Liver (tissue), 9 donors: Measurements from ENCODE around the gene ZNF783. TPM values are rescaled to one million over a fixed set of nuclear protein-coding genes. Genes with fewer than 3 reads are reported as not detected.

ENCODE experiments used
- DNase-seq: peaks from one replicate; pipeline ENCODE4 v3.0.0-alpha.2; 2017; ENCODE audit warnings: low spot score
- H3K27ac ChIP-seq, 2 donors: one replicate each; pipeline ENCODE4 v1.7.0; 2013; ENCODE audit warnings: inconsistent platforms in 2 of 2, low read length in 2 of 2, control low read depth in 1 of 2, low read depth in 1 of 2, mild to moderate bottlenecking in 1 of 2
- H3K27me3 ChIP-seq, 4 donors: one replicate each; pipeline versions ENCODE4 v1.6.1 to v1.7.0; 2013; ENCODE audit warnings: low read length in 3 of 4, inconsistent platforms in 1 of 4, mild to moderate bottlenecking in 1 of 4, moderate library complexity in 1 of 4; ENCODE audit not compliant: control insufficient read depth in 4 of 4, insufficient read depth in 4 of 4
- H3K36me3 ChIP-seq, 4 donors: one replicate each; pipeline versions ENCODE4 v1.6.1 to v1.7.0; 2013; ENCODE audit warnings: low read length in 3 of 4, mild to moderate bottlenecking in 3 of 4, low read depth in 1 of 4, moderate library complexity in 1 of 4; ENCODE audit not compliant: control insufficient read depth in 4 of 4, insufficient read depth in 3 of 4
- H3K4me1 ChIP-seq, 4 donors: one replicate each; pipeline versions ENCODE4 v1.6.1 to v1.7.0; 2013; ENCODE audit warnings: low read length in 3 of 4, mild to moderate bottlenecking in 3 of 4, moderate library complexity in 1 of 4; ENCODE audit not compliant: control insufficient read depth in 4 of 4, insufficient read depth in 4 of 4
- H3K4me3 ChIP-seq, 3 donors: one replicate each; pipeline versions ENCODE4 v1.6.1 to v1.7.0; 2013; ENCODE audit warnings: low read length in 3 of 3, control low read depth in 1 of 3, low read depth in 1 of 3, mild to moderate bottlenecking in 1 of 3
- H3K9ac ChIP-seq, 2 donors: one replicate each; pipeline ENCODE4 v1.7.0; 2013; ENCODE audit warnings: low read length in 2 of 2, mild to moderate bottlenecking in 2 of 2, moderate library complexity in 2 of 2, control low read depth in 1 of 2, low read depth in 1 of 2
- H3K9me3 ChIP-seq, 4 donors: one replicate each; pipeline versions ENCODE4 v1.6.1 to v1.7.0; 2013; ENCODE audit warnings: low read length in 3 of 4; ENCODE audit not compliant: control insufficient read depth in 4 of 4
- FOXA1 ChIP-seq: IDR thresholded peaks from 2 replicates; pipeline ENCODE4 v1.6.1; 2016; ENCODE audit warnings: antibody characterized with exemption
- FOXA2 ChIP-seq: IDR thresholded peaks from 2 replicates; pipeline ENCODE4 v1.6.1; 2016; ENCODE audit warnings: antibody characterized with exemption
- GABPA ChIP-seq, 2 donors: IDR thresholded peaks in 1 of 2; conservative IDR thresholded peaks in 1 of 2; 2 replicates each; pipeline ENCODE4 v1.6.1; 2016; ENCODE audit warnings: antibody characterized with exemption in 2 of 2, mild to moderate bottlenecking in 1 of 2, moderate library complexity in 1 of 2
- NR2F2 ChIP-seq: IDR thresholded peaks from 2 replicates; pipeline ENCODE4 v1.6.1; 2016; ENCODE audit warnings: antibody characterized with exemption
- RAD21 ChIP-seq, 2 donors: IDR thresholded peaks; 2 replicates each; pipeline ENCODE4 v1.6.1; 2016; ENCODE audit warnings: antibody characterized with exemption in 2 of 2, mild to moderate bottlenecking in 2 of 2
- SP1 ChIP-seq: IDR thresholded peaks from 2 replicates; pipeline ENCODE4 v1.6.1; 2018; ENCODE audit warnings: antibody characterized with exemption, mild to moderate bottlenecking
- TAF1 ChIP-seq: conservative IDR thresholded peaks from 2 replicates; pipeline ENCODE4 v1.6.1; 2016; ENCODE audit warnings: antibody characterized with exemption, mild to moderate bottlenecking
- YY1 ChIP-seq: IDR thresholded peaks from 2 replicates; pipeline ENCODE4 v1.6.1; 2016; ENCODE audit warnings: antibody characterized with exemption, mild to moderate bottlenecking
- WGBS: extraction: QIAGEN DNeasy Blood & Tissue Kit; methylation state at CpG from one replicate; pipeline ENCODE4 v1.1.7; 2013; 5-methylcytosine and 5-hydroxymethylcytosine counted together
- polyA plus RNA-seq, 2 donors: library from polyadenylated mRNA; stranded (reverse) in 1 of 2; unstranded in 1 of 2; fragments of 200-250 nt in 1 of 2; fragments of >200 nt in 1 of 2; fragmentation: Nextera tagmentation in 1 of 2; extraction: Ambion mirVana in 1 of 2; gene quantifications; one replicate each; pipeline versions ENCODE4 v1.2.1 to v1.2.3, GENCODE V29; 2013 to 2015
- total RNA-seq, 2 donors: library from RNA; depleted of rRNA; stranded (reverse); fragments of >200 nt; gene quantifications; one replicate each; pipeline ENCODE4 v1.2.3, GENCODE V29; 2014
- TF ChIP-seq, protein P1 (sequence below): IDR thresholded peaks from 2 replicates; pipeline ENCODE4 v1.6.1; 2016; ENCODE audit warnings: antibody characterized with exemption
- TF ChIP-seq, protein P2 (sequence below): IDR thresholded peaks from 2 replicates; pipeline ENCODE4 v1.6.1; 2016; ENCODE audit warnings: antibody characterized with exemption
- TF ChIP-seq, protein P3 (sequence below): IDR thresholded peaks from 2 replicates; pipeline ENCODE4 v1.6.1; 2016; ENCODE audit warnings: antibody characterized with exemption
- TF ChIP-seq, protein P4 (sequence below): IDR thresholded peaks from 2 replicates; pipeline ENCODE4 v1.6.1; 2016; ENCODE audit warnings: antibody characterized with exemption, mild to moderate bottlenecking
- TF ChIP-seq, protein P5 (sequence below): fragments of 150-350 bp; IDR thresholded peaks from 2 replicates; pipeline ENCODE4 v1.5.1; 2017; ENCODE audit warnings: improper control_type of control experiment, low read depth, low read length; ENCODE audit not compliant: missing input control
- donor health status: healthy.
- donor health status: healthy.
- donor health status: healthy.
- donor health status: healthy.
- donor health status: healthy.

ZNF783 gene
- total and polyA plus RNA-seq, 4 donors: 1.5 to 4.3 (median 1.8) TPM

DNA sequence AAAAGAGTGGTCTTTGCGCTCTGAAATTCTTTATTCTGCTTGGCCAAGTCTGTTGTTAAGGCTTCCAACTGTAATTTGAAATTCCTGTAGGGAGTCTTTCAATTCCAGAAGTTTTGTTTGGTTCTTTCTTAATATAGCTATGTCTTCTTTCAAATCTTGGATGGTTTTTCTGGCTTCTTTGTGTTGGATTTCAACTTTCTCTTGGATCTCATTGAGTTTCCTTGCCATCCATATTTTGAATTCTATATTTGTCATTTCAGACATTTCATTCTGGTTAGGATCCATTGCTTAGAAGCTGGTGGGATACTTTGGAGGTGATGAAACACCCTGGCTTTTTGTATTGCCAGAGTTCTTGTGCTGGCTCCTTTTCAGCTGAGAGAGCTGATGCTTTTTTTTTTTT, 55.5 kb downstream of the ZNF783 start:
- H3K4me1 ChIP-seq: peaks cover 0 to 4% (median 3%) of the 10 kb centered on the region in 4 donors

DNA sequence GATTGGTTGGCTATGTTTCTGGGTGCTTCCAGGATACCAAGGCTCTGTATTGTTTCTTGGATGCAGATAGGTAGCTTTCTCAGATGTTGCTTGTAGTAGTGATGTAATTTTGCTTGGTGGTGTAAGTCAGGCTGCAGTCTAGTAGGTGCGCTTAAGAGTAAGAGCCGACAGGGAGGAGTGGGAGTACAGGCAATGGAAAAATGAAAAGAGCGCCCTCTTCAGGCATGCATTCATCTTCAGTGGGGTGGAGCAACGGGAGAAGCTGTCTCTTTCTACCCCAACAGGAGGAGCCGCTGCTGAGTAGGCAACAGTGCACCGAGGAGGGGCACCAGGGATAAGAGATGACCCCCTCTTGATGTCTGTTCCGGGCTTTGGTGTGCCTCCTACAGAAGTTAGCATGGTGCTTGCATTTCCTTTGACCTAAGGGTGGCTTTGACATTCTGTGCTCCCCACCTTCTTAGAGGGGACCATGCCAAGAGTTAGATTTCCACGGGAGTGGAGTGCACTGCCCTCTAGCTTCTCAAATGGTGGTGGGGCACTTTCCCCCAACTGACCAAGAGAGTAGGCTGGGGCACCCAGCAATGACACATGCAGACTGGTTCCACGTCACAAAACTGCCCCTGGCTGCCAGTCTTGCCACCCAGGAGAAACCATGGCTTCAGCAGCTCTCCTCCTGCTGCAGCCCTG, 56.1 kb downstream of the ZNF783 start:
- no peaks in the 10 kb centered on the region for H3K9me3 ChIP-seq
- no peak overlapping the region for H3K4me3 ChIP-seq
- no peaks in the 10 kb centered on the region for H3K27me3 ChIP-seq
- no peak overlapping the region for H3K27ac ChIP-seq
- DNase-seq: no peak
- WGBS: 69% methylated on average over 9 of the region's 9 CpGs
- H3K36me3 ChIP-seq: no peaks in the 10 kb centered on the region
- H3K4me1 ChIP-seq: peaks cover 0 to 6% (median 4%) of the 10 kb centered on the region in 4 donors
- no peak overlapping the region for H3K9ac ChIP-seq
- TF ChIP-seq, protein P1, sequence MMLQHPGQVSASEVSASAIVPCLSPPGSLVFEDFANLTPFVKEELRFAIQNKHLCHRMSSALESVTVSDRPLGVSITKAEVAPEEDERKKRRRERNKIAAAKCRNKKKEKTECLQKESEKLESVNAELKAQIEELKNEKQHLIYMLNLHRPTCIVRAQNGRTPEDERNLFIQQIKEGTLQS: no peak
- TF ChIP-seq NR2F2 (no peak), GABPA (IDR thresholded peaks at IDR 0.05 in 1 of 2, conservative IDR thresholded peaks at IDR 0.05 in 1 of 2) (no peak), RAD21 (IDR thresholded peaks at IDR 0.05) (no peak), YY1 (no peak)
- TF ChIP-seq, protein P2, sequence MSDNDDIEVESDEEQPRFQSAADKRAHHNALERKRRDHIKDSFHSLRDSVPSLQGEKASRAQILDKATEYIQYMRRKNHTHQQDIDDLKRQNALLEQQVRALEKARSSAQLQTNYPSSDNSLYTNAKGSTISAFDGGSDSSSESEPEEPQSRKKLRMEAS: no peak
- TF ChIP-seq, protein P3, sequence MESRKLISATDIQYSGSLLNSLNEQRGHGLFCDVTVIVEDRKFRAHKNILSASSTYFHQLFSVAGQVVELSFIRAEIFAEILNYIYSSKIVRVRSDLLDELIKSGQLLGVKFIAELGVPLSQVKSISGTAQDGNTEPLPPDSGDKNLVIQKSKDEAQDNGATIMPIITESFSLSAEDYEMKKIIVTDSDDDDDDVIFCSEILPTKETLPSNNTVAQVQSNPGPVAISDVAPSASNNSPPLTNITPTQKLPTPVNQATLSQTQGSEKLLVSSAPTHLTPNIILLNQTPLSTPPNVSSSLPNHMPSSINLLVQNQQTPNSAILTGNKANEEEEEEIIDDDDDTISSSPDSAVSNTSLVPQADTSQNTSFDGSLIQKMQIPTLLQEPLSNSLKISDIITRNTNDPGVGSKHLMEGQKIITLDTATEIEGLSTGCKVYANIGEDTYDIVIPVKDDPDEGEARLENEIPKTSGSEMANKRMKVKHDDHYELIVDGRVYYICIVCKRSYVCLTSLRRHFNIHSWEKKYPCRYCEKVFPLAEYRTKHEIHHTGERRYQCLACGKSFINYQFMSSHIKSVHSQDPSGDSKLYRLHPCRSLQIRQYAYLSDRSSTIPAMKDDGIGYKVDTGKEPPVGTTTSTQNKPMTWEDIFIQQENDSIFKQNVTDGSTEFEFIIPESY: no peak

More for the DNA sequence above, 55.5 kb downstream of the ZNF783 start:
- H3K9me3 ChIP-seq: no peaks in the 10 kb centered on the region
- H3K27me3 ChIP-seq: no peaks in the 10 kb centered on the region
- no peaks in the 10 kb centered on the region for H3K36me3 ChIP-seq
- H3K9ac ChIP-seq: no peak overlapping the region
- TF ChIP-seq SP1 (no peak), TAF1 (no peak), FOXA1 (no peak), GABPA (IDR thresholded peaks at IDR 0.05 in 1 of 2, conservative IDR thresholded peaks at IDR 0.05 in 1 of 2) (no peak), FOXA2 (no peak)
- TF ChIP-seq, protein P3: no peak
- TF ChIP-seq, protein P2: no peak
- TF ChIP-seq, protein P4, sequence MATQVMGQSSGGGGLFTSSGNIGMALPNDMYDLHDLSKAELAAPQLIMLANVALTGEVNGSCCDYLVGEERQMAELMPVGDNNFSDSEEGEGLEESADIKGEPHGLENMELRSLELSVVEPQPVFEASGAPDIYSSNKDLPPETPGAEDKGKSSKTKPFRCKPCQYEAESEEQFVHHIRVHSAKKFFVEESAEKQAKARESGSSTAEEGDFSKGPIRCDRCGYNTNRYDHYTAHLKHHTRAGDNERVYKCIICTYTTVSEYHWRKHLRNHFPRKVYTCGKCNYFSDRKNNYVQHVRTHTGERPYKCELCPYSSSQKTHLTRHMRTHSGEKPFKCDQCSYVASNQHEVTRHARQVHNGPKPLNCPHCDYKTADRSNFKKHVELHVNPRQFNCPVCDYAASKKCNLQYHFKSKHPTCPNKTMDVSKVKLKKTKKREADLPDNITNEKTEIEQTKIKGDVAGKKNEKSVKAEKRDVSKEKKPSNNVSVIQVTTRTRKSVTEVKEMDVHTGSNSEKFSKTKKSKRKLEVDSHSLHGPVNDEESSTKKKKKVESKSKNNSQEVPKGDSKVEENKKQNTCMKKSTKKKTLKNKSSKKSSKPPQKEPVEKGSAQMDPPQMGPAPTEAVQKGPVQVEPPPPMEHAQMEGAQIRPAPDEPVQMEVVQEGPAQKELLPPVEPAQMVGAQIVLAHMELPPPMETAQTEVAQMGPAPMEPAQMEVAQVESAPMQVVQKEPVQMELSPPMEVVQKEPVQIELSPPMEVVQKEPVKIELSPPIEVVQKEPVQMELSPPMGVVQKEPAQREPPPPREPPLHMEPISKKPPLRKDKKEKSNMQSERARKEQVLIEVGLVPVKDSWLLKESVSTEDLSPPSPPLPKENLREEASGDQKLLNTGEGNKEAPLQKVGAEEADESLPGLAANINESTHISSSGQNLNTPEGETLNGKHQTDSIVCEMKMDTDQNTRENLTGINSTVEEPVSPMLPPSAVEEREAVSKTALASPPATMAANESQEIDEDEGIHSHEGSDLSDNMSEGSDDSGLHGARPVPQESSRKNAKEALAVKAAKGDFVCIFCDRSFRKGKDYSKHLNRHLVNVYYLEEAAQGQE: no peak
- TF ChIP-seq, protein P5, sequence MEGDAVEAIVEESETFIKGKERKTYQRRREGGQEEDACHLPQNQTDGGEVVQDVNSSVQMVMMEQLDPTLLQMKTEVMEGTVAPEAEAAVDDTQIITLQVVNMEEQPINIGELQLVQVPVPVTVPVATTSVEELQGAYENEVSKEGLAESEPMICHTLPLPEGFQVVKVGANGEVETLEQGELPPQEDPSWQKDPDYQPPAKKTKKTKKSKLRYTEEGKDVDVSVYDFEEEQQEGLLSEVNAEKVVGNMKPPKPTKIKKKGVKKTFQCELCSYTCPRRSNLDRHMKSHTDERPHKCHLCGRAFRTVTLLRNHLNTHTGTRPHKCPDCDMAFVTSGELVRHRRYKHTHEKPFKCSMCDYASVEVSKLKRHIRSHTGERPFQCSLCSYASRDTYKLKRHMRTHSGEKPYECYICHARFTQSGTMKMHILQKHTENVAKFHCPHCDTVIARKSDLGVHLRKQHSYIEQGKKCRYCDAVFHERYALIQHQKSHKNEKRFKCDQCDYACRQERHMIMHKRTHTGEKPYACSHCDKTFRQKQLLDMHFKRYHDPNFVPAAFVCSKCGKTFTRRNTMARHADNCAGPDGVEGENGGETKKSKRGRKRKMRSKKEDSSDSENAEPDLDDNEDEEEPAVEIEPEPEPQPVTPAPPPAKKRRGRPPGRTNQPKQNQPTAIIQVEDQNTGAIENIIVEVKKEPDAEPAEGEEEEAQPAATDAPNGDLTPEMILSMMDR: no peak
- TF ChIP-seq, protein P1: no peak
- no peak overlapping the region for H3K4me3 ChIP-seq
- 94% methylated on average over 1 of the region's 1 CpG for WGBS
- H3K27ac ChIP-seq: no peak overlapping the region
- DNase-seq: no peak
